ENCODE measurements around the gene MYLK4. TPM values are rescaled to one million over a fixed set of nuclear protein-coding genes. Genes with fewer than 3 reads are reported as not detected.

MYLK4 gene
- total and polyA plus RNA-seq, 2 of the 13 experiments (the other 11 are each of a cell fraction or from before 2014, with no cell fraction given) = 0.26 to 0.29 TPM

DNA sequence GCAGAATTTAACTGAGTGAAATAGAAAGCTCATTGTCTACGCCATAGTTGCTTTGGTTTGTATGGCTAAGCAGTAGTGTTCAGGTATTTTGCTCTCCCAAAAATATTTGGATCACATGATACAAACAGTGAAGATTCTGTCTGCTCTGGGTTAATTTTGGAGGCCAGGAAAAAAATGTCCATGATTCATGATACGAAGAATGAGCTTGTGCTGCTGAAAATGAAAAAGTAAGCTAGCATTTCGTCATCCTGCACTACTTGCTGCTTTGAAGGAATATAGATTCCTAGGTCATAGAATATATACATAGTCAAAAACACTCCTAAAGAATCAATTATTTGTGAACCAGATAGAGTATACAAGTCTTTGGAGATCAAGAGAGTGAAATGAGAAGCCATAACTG is 22.7 kb upstream of the MYLK4 start:
- Histone ChIP-seq H3K27ac (ENCODE audit: extremely low read length, insufficient read depth, low read length) (no peak overlapping the region), H2AFZ (ENCODE audit: low read length) (no peak overlapping the region), H3K9me3 (ENCODE audit: low read length) (no peaks in the 10 kb centered on the region), H3K4me2 (ENCODE audit: low read depth, low read length) (no peak overlapping the region), H3K9ac (ENCODE audit: insufficient read depth, low read depth, low read length) (no peak overlapping the region), H3K36me3 (replicated peaks in 1 of 2; ENCODE audit: control insufficient read depth in 1 of 2, insufficient read depth in 2 of 2, low read length in 2 of 2) (peaks cover 21 to 78% of the 10 kb centered on the region in 2 experiments), H4K20me1 (ENCODE audit: insufficient read depth, low read length) (peaks cover 34% of the 10 kb centered on the region), H3K4me1 (ENCODE audit: insufficient read depth, low read length) (peaks cover 42% of the 10 kb centered on the region), H3K4me3 (replicated peaks in 1 of 3; ENCODE audit: insufficient read depth in 1 of 3, low read depth in 2 of 3, low read length in 3 of 3) (no peak overlapping the region), H3K27me3 (ENCODE audit: control insufficient read depth in 1 of 2, insufficient read depth in 2 of 2, low read length in 2 of 2) (no peaks in the 10 kb centered on the region), H3K79me2 (ENCODE audit: insufficient read depth, low read length) (peaks cover 100% of the 10 kb centered on the region)
- CTCF ChIA-PET (ENCODE audit: low intra/inter-chr PET ratio, low total read pairs) = no interaction called here
- no TSS peak for BruUV-seq (replicated peaks)
- DNase-seq (ENCODE audit: low spot score) (no peak), ATAC-seq (no peak), FAIRE-seq (no peak)
- POLR2A ChIA-PET = interaction anchor here (1.1 kb wide), 1 partner anchor 8 kb away, joined by 5 read pairs; the partner anchor contains the start of gene WRNIP1
- intact Hi-C loops (cut with micrococcal nuclease; ENCODE audit: unreplicated experiment) (no loop called here), in situ Hi-C loops (cut with HindIII; ENCODE audit: extremely low pct_ligation_motif_present, low pct_unique_long_range_greater_than_20kb) (no loop called here)
- WGBS (ENCODE audit: low lambda C conversion rate) = 96% methylated on average over 3 of the region's 3 CpGs
- TF ChIP-seq ZBTB1 (CRISPR knock-in tag; IDR thresholded peaks at IDR 0.05; ENCODE audit: borderline replicate concordance) (no peak), ZNF572 (CRISPR knock-in tag; IDR thresholded peaks at IDR 0.05) (no peak), ADNP (CRISPR knock-in tag; IDR thresholded peaks at IDR 0.05) (no peak), NFE2L2 (IDR thresholded peaks at IDR 0.05; ENCODE audit: low read length) (no peak), ZNF543 (CRISPR knock-in tag; IDR thresholded peaks at IDR 0.05) (no peak), HDAC1 (CRISPR knock-in tag; IDR thresholded peaks at IDR 0.05) (no peak)
- TF ChIP-seq, protein P1, sequence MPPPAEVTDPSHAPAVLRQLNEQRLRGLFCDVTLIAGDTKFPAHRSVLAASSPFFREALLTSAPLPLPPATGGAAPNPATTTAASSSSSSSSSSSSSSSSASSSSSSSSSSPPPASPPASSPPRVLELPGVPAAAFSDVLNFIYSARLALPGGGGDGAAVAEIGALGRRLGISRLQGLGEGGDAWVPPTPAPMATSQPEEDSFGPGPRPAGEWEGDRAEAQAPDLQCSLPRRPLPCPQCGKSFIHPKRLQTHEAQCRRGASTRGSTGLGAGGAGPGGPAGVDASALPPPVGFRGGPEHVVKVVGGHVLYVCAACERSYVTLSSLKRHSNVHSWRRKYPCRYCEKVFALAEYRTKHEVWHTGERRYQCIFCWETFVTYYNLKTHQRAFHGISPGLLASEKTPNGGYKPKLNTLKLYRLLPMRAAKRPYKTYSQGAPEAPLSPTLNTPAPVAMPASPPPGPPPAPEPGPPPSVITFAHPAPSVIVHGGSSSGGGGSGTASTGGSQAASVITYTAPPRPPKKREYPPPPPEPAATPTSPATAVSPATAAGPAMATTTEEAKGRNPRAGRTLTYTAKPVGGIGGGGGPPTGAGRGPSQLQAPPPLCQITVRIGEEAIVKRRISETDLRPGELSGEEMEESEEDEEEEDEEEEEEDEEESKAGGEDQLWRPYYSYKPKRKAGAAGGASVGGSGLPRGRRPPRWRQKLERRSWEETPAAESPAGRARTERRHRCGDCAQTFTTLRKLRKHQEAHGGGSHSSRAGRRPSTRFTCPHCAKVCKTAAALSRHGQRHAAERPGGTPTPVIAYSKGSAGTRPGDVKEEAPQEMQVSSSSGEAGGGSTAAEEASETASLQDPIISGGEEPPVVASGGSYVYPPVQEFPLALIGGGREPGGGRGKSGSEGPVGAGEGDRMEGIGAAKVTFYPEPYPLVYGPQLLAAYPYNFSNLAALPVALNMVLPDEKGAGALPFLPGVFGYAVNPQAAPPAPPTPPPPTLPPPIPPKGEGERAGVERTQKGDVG (CRISPR knock-in tag; IDR thresholded peaks at IDR 0.05; ENCODE audit: borderline replicate concordance) = no peak
- TF ChIP-seq, protein P2, sequence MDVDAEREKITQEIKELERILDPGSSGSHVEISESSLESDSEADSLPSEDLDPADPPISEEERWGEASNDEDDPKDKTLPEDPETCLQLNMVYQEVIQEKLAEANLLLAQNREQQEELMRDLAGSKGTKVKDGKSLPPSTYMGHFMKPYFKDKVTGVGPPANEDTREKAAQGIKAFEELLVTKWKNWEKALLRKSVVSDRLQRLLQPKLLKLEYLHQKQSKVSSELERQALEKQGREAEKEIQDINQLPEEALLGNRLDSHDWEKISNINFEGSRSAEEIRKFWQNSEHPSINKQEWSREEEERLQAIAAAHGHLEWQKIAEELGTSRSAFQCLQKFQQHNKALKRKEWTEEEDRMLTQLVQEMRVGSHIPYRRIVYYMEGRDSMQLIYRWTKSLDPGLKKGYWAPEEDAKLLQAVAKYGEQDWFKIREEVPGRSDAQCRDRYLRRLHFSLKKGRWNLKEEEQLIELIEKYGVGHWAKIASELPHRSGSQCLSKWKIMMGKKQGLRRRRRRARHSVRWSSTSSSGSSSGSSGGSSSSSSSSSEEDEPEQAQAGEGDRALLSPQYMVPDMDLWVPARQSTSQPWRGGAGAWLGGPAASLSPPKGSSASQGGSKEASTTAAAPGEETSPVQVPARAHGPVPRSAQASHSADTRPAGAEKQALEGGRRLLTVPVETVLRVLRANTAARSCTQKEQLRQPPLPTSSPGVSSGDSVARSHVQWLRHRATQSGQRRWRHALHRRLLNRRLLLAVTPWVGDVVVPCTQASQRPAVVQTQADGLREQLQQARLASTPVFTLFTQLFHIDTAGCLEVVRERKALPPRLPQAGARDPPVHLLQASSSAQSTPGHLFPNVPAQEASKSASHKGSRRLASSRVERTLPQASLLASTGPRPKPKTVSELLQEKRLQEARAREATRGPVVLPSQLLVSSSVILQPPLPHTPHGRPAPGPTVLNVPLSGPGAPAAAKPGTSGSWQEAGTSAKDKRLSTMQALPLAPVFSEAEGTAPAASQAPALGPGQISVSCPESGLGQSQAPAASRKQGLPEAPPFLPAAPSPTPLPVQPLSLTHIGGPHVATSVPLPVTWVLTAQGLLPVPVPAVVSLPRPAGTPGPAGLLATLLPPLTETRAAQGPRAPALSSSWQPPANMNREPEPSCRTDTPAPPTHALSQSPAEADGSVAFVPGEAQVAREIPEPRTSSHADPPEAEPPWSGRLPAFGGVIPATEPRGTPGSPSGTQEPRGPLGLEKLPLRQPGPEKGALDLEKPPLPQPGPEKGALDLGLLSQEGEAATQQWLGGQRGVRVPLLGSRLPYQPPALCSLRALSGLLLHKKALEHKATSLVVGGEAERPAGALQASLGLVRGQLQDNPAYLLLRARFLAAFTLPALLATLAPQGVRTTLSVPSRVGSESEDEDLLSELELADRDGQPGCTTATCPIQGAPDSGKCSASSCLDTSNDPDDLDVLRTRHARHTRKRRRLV (CRISPR knock-in tag; IDR thresholded peaks at IDR 0.05) = no peak

All from HepG2 (cell line).